Activated T-cell treated with anti-CD3 and anti-CD28 coated beads, Interleukin-2, amount 50 U/mL, for 48 hours (primary cell): Measurements from ENCODE around the gene GPR179.

ENCODE experiments used
- DNase-seq, 2 experiments: peaks; one replicate each; pipeline ENCODE4 v3.0.0-alpha.2; 2020

The GPR179 gene

DNA sequence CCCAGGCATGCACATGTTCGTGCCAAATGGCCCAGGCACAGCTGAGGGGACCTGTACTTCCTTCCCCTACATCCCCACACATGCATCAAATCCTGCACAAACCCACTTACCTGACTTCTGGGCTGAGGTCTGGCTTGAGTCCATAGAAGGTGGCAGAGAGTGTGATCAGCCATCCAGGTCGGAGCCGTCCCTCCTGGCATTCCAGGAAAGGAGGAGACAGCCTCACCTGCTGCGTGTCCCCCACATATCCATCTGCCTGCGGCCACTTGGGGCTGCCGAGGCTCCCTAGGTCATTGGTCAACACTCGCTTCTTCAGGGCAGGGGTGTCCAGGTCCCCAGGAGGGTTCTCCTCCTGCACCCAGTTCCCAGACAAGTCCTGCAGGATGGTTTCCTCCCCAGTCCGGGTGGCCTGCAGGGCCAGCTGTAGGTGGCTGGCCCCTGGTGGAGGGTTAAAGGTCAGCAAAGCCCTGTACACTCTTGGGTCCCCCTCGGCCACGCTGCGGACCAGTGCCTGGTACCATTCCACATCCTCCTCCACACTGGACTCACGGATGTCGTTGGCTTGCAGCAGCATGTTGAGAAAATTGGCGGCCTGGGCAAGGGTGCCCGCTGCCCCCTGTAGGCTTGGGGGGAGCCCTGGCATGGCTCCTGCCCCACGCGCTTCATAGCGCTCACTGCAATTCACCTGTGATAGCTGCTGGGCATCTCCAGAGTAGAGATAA is 709 bp downstream of the GPR179 start:
- DNase-seq = no peak

DNA sequence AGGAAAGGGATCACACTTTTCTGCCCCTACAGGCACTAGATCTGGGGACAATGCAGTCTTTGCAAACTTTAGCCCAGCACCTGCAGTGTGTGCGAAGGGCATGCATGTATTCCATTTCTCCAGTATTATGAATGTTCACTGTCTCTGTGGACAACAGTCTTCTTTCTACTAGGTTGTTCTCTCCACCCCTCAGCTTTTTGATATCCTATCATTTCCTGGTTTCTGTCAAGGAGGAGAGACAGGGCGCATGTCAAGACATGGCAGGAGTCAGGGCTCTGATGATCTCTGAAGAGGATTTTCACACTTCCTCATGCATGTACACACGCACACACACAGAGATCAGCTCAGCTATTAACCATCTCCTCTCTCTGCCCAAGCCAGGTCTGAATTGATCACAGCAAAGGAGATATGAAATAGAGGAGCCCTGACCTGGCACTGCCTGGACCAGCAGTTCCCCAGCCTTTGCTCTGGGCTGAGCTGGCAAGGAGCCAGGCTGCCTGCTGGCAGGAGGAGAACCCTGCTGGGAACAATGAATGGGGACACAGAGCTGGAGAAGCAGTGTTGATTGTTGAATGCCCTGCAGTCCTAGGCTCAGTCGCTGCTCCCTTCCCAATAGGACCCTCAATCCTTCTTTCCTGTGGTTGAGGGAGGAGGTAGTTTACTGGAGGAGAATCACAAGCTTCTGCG is 2.6 kb downstream of the GPR179 start:
- no peak for DNase-seq

DNA sequence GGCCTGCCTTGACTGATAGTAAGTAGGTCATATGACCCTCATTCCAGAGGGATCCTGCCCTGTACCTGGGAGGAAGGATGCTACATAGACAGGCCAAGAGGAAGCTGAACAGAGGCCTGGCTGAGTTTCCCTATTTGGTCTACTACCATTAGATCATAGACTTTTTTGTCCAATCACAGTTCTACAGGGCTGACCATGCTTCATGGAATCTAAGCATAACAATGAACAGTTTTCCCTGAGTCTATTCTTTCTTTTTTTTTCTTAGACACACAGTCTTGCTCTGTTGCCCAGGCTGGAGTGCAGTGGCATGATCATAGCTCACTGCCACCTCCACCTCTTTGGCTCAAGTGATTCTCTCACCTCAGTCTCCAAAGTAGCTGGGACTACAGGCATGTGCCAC is 3.9 kb downstream of the GPR179 start:
- DNase-seq = no peak

DNA sequence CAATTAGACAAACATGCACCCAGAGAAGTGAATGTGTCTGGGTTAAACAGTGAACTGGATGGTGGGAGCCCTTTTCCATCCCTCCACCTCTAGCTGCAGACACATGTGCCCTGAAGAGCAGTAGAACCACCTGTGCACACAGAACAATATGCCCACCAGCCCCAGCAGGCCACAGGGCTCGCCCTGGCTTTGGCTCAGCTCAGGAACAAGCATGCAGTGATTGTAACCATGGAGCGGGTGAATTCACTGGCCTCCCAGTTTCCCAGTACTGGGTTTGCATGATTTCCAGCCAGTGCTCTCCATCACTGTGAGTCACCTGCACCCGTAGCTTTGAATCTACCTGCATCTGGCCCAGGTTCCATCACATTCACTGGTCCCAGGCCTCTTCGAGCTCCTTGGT is 5.2 kb downstream of the GPR179 start:
- DNase-seq = no peak

- DNase-seq = no peak
Measured at GRCh38 chr17:38338053-38338452, 5.7 kb downstream of the GPR179 start.

DNA sequence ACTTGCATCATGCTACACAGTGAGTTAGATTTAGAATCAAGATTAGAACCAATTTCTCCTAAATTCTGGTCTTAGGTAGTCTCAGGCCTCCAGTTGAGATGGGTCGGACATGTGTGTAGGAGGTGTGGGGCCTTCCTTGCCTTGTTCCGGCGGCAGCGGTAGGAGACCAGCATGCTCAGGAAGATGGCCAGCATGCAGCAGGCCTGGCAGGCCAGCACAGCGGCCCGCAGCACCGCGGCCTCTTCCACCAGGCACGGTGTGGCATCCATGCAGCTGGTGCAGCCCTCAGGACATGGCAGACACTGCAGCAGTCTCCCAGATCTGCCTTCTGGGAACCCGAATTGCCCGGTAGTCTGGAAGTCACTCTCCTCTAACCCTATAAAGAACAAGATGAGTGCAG is 6.9 kb downstream of the GPR179 start:
- DNase-seq = no peak

DNA sequence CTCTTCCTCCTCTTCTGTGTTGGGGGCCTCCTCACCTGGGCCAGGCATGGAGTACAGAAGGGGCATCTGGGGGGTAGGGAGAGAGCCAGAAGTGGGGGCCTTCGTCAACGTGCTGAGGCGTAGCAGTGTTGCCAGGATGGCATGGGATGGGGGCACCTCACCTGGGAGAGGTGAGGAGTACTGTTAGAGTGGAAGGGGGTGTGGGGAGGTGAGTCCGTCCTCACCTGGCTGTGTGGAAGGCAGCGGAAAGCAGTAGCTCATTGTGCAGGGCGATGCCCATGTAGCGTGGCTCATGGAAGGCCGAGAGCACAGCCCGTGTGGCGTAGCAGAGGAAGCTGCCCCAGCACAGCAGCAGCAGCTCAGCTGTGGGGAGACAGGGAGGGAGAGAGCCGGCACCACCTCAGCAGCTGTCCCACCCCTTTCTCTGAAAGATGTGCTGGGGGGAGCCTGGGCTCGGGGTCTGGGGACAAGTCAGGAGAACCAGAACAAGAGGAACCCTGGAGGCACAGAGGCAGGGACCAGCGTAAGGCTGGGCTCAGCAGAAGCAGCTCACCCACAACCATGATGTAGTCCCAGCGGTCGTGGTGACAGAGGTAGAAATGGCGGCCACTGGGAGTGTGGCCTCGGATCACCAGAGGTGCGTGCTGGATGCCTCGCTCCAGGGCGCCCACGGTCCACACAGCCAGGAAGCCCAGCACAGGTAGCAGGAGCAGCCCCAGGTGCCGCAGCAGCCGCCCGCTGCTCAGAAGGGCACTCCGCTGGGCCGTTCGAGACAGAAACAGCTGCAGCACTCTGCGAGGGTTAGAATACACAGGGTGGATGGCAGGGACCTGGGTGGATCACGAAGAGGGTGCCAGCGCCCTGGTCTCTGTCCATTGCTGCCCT is 9.0 kb downstream of the GPR179 start:
- DNase-seq = no peak

- peak; percentile 75 to 79 for DNase-seq
Measured at GRCh38 chr17:38333635-38334295, 10.0 kb downstream of the GPR179 start.

DNA sequence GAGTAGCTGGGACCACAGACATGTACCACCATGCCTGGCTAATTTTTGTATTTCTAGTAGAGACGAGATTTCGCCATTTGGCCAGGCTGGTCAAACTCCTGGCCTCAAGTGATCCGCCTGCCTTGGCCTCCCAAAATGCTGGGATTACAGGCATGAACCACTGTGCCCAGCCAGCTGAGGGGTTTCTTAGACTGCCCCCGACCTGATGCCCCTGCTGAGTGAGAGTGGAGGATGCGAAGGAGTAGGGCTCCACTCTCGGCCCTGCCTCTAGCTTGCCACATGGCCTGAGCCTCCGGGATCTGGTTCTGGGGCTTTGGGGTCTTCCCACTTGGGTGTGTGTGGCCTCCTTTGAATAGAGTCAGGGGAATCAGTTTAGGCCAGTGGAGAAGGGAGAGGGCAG is 11.0 kb downstream of the GPR179 start:
- DNase-seq = no peak

DNA sequence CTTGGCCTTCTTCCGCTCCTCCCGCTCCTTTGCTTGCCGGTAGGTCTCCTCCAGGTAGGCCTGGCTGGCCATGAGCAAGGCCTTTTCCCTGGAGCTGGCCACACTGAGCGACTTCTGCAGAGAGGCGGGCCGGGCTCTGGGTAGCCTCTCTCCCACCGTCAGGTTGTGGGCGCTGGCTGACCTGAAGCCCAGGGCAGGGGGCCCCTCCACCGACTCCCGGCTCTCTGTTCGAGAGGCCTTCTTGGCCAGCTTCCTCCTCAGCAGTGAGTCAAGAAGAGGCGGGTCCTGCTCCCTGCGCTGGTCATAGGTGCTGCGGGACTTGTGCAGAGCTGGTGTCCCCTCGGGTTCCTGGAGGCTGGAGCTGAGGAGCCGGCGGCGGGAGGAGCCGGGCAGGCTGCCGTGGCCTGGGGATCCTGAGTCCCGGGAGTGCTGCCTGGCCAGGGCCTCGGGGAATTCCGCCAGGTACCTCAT is 12.8 kb downstream of the GPR179 start:
- no peak for DNase-seq

DNA sequence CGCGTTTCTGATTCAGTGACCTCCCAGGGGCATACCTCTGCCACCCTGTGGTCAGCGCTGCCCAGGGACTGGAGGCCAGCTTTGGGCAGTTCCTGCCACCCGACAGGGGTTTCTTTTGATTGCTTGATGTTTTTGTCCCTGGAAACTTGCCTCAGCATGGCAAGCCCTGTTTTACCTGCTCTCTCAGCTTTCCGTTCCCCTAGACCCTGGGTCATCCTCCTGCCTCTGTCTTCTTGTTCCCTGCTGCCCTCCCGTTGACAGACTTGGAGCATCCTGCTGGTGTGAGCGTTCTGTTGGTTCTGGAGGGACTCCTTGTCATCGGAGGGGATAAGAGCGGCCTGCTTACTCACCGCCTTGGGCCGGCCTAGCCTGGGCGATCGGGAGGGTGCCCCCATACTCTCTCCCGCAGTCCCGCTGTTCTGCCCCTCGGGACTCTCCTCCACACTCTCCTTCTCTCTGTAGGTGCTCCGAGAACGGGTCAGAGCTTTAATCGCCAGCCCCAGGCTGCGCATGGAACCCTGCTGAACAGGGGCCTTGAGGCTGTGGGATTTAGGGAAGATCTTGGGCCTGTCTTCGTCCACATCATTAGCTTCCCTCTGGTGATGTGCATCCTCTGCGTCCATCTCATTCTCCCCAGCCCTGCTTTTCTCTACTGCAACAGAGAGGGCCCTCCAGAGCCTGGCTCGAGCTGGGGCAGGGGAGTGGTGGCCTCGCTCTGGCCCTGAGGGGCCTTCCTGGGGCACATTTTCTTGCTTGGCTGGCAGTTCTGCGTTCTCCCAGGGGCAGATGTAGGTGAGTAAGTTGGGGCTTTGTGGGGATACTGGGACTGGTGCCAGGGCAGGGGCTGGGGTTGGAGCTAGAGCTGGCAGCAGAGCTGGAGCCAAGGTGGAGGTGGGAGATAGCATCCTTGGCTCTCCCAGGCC is 13.7 kb downstream of the GPR179 start:
- DNase-seq = no peak

DNA sequence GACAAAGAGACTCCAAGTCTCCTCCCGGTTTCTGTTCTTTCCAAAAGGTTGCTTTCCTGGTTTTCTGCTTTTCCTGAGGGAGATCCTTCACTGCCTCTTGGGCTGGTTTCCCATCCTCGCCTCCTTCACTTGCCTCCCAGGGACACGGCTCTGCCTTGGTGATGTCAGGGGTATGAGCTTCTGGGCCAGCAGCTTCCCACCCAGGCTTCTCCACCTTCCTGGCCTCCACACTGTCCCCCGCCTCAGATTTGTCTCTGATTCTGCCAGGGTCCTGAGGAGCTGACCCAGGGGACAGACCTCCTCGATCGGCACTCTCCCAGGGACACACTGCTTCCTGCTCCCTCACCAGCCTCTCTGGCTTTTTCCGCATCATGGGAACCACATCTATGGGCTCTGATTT is 14.5 kb downstream of the GPR179 start:
- no peak for DNase-seq

DNA sequence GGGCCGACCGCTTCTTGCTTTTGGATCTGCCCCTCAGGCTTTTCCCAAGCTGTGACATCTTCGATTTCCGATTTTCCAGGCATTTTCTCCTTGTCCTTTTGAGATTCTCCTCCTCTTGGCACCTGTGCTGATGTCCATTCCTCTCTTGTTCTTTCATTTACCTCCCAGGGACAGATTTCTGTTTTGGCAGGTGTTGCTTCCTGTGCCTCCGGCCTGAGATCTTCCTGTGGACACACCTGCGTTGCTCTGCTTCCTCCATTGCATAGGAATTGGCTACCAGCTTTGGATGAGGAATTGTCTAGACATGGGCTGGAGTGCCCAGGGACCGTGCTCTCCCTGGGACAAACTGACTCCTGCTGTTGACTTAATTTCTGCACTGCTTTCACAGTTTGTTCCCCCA is 15.1 kb downstream of the GPR179 start:
- no peak for DNase-seq

DNA sequence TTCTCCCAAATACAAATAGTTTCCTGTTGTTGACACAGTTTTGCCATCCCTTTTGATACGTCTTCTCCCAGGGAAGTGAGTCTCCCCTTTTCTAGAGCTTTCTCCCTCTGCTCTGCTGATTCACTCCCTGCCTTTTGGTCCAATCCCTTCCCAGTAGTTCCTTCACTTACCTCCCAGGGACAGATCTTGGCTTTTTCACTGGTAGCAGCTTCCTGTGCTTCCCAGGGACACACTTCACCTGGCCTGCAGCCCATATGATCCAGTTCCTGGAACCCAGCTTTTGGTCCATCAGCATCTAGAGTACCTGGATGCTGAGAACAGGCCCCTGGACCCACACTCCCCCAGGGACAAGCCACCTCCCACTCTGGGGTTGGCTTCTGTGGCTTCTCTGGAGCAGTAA is 15.8 kb downstream of the GPR179 start:
- no peak for DNase-seq

DNA sequence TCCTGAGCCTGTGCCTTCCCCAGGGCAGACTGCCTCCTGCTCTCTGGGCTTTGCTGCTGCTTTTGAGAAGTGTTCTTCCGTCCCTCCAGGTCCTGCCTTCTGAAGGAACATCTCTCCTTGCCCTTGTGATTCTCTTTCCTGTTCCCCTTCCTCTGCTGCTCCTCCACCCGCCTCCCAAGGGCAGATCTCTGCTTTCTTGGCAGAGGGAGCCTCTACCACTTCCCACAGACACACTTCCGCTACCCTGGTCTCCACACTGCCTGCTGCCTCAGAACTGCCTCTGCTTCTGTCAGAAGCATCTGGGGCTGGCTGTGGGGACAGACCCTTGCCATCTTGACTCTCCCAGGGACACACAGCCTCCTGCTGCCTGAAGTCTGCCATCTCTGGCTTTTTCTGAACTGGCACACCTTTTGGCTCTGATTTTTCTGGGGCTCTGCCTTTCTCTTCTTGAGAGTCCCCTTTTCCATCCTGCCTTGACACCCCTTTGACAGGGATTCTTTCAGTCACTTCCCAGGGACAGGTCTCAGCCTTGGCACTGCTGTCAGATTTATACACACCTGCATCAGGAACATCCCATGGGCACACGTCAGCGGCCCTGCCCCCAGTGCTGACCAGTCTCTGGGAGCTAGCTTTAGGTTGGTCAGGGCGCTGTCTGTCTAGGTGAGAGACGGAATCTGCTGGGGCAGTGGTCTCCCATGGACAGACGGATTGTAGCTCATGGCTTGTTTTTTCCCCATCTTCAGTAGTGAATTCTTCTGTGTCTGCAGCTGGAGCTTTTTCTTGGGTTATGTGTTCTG is 16.6 kb downstream of the GPR179 start:
- no peak for DNase-seq

DNA sequence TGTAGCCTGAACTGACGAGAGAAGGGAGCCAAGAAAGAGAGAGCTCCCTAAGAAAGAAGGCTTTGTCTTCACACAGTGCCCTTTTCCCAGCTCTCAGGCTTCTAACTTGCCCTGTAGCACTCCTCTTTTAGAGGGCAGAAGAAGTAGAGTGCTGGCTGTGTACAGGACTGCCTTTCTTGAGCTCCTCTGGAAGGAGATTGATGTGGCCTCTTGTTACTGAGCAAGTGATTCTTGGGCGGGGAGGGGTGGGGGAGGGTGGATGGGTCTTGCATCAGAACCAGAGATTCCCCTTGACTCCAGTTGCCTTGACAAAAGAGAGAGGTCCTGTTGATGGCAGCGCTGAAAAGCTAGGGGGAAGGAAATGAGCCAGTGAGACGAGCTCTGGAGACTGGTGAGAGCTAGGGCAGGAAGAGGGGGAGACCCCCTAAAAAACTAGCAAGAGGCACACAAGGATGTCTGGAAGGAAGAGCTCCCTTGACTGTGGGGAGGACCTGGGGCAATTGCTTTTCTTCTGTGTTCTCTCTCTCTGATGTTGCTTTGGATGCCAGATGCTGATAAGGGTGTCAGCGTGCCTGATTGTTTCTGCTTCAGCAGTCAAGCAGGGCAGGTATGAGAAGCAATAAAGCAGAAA is 18.4 kb downstream of the GPR179 start:
- no peak for DNase-seq

GRCh38 chr17:38324772-38325171 is 19.0 kb downstream of the GPR179 start:
- no peak for DNase-seq

- no peak for DNase-seq
Measured at GRCh38 chr17:38324141-38324697, 19.5 kb downstream of the GPR179 start.

DNA sequence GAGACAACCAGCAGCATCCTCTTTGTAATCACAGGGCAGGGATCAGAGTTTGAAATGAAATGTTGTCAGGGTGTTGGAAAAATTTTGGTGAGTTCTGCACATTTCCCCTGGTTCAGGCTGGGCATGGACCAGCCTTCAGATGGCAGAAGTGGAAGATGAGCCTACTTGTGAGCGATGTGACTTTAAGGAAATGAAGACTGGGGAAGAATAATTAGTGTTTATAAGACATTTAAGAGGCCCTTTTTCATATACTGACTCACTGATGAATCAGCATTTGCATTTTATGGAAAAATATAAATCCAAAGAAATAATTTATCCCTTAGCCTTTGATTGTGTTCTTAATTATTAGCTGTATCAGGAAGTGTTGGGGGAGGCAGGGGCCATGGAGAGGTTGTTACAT is 20.9 kb downstream of the GPR179 start:
- no peak for DNase-seq

- DNase-seq = peak; percentile 82 to 86
Measured at GRCh38 chr17:38322156-38322779, 21.5 kb downstream of the GPR179 start.
